Panc1 (cell line): ENCODE data around the gene BAIAP2. TPM values are rescaled to one million over a fixed set of nuclear protein-coding genes. Genes with fewer than 3 reads are reported as not detected.
A peak's percentile ranks its signal among the peaks of the same experiment; 100 is the strongest.

Experiments used
- ATAC-seq: fragments of 200-7000 bp; cut with Tn5 transposase; 2 replicates; pipeline ENCODE4 v1.9.1; 2020; ENCODE audit warnings: mild to moderate bottlenecking, moderate library complexity
- BruUV-seq: library from RNA; stranded (reverse); fragments of 400-500 nt; replicated peaks from 2 replicates; lab custom pipeline; 2021; lab: Mats Ljungman, UMichigan
- CTCF ChIA-PET: fragments of 300-600 bp; sonication (Branson Sonifier 250); formaldehyde crosslinking; loops from one replicate; lab custom pipeline; 2022; ENCODE audit warnings: antibody characterized with exemption; lab: Charles Lee
- POLR2A ChIA-PET: fragments of 300-600 bp; sonication (Branson Sonifier 250); formaldehyde crosslinking; loops from one replicate; lab custom pipeline; 2022; ENCODE audit warnings: antibody characterized with exemption; lab: Charles Lee
- DNase-seq: peaks from one replicate; pipeline ENCODE4 v3.0.0-alpha.2; 2010; ENCODE audit warnings: low read depth, low spot score
- H3K27ac ChIP-seq: 2 replicates; pipeline ENCODE4 v1.5.1; 2011; ENCODE audit warnings: mild to moderate bottlenecking, low read length, inconsistent platforms
- H3K27me3 ChIP-seq: fragments of 200-500 bp; sonication (Bioruptor generic); 2 replicates; pipeline ENCODE4 v1.6.0; 2014; ENCODE audit warnings: low read length, inconsistent platforms; ENCODE audit not compliant: control insufficient read depth, insufficient read depth
- H3K36me3 ChIP-seq: fragments of 200-500 bp; sonication (Bioruptor generic); 2 replicates; pipeline ENCODE4 v1.5.1; 2014; ENCODE audit warnings: inconsistent platforms, mild to moderate bottlenecking, low read length, moderate library complexity; ENCODE audit not compliant: control insufficient read depth, insufficient read depth
- H3K4me1 ChIP-seq: 2 replicates; pipeline ENCODE4 v1.5.1; 2011; ENCODE audit warnings: inconsistent platforms, mild to moderate bottlenecking, low read length, moderate library complexity; ENCODE audit not compliant: control insufficient read depth, insufficient read depth
- H3K4me3 ChIP-seq, 2 experiments: 2 replicates each; pipeline ENCODE4 v1.5.1; 2011 to 2012; ENCODE audit warnings: low read depth in 2 of 2, low read length in 2 of 2, mild to moderate bottlenecking in 2 of 2, inconsistent platforms in 1 of 2, moderate library complexity in 1 of 2
- H3K9me3 ChIP-seq: fragments of 200-500 bp; sonication (Bioruptor generic); 2 replicates; pipeline ENCODE4 v1.5.1; 2014; ENCODE audit warnings: low read depth, mild to moderate bottlenecking, inconsistent platforms, low read length, moderate library complexity; ENCODE audit not compliant: control insufficient read depth, insufficient read depth
- CTCF ChIP-seq: fragments of 450-650 bp; IDR thresholded peaks from 2 replicates; pipeline ENCODE4 v1.5.1; 2017; ENCODE audit warnings: mild to moderate bottlenecking
- POLR2AphosphoS5 ChIP-seq: IDR thresholded peaks from 2 replicates; pipeline ENCODE4 v1.6.1; 2012; ENCODE audit warnings: mild to moderate bottlenecking, low read depth, low read length, moderate library complexity
- SIN3A ChIP-seq: IDR thresholded peaks from 2 replicates; pipeline ENCODE4 v1.6.1; 2012; ENCODE audit warnings: low read depth, mild to moderate bottlenecking, low read length, moderate library complexity, borderline replicate concordance; ENCODE audit not compliant: insufficient read depth
- TCF7L2 ChIP-seq: IDR thresholded peaks from 2 replicates; pipeline ENCODE4 v1.6.1; 2011; ENCODE audit warnings: mild to moderate bottlenecking, low read depth, low read length, inconsistent platforms
- in situ Hi-C: cut with HindIII; loops from 2 replicates; pipeline ENCODE4 v1.10.0; 2016; ENCODE audit warnings: low sequenced_read_pairs, low pct_unique_long_range_greater_than_20kb
- intact Hi-C: fragments of 100-400 bp; cut with micrococcal nuclease; formaldehyde crosslinking; loops from one replicate; pipeline ENCODE4 v1.10.0; 2022; ENCODE audit not compliant: unreplicated experiment
- total RNA-seq: library from RNA; stranded (reverse); gene quantifications from one replicate; pipeline ENCODE4 v1.2.1, GENCODE V29; 2021; ENCODE audit not compliant: unreplicated experiment
- TF ChIP-seq, protein P1 (sequence below), 2 experiments: IDR thresholded peaks; 2 replicates each; pipeline ENCODE4 v1.6.1; 2011 to 2012; ENCODE audit warnings: low read depth in 2 of 2, control low read depth in 1 of 2, low read length in 1 of 2, mild to moderate bottlenecking in 1 of 2, moderate library complexity in 1 of 2; ENCODE audit not compliant: insufficient read depth in 1 of 2

Gene BAIAP2
- total RNA-seq, 1 experiment from 2014 or later, result 125 TPM

DNA sequence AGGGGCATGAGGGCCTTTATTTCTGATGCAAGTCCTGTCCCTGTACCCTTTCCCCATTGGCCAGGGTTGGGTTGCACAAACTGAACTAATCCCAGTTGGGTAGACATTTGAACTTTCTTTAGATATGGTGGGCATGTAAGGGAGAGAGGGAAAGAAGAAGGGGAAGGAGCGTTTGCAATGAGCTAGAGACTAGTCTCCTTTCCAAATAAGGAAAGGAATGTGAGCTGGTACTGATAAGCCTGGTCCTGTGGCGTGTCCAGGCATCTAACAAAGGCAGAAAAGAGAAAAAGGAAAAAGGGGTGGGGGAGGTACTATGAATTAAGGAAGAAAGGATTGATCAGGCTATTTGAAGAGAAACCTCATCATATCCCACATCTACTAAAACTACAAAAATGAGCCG lies 23.0 kb upstream of the BAIAP2 start:
- H3K4me3 ChIP-seq, result no peak overlapping the region
- ATAC-seq (no peak), DNase-seq (no peak)
- POLR2A ChIA-PET, result interaction anchor here (0.7 kb wide), 2 partner anchors 9 to 428 kb away, joined by 7 read pairs; no protein-coding TSS in a partner anchor
- in situ Hi-C loops, result no loop called here
- no TSS peak for BruUV-seq
- no peaks in the 10 kb centered on the region for H3K36me3 ChIP-seq
- H3K4me1 ChIP-seq, result no peaks in the 10 kb centered on the region
- intact Hi-C loops, result no loop called here
- H3K27ac ChIP-seq, result no peak overlapping the region
- TF ChIP-seq TCF7L2 (no peak), POLR2AphosphoS5 (no peak), CTCF (no peak), SIN3A (no peak)
- TF ChIP-seq, protein P1, sequence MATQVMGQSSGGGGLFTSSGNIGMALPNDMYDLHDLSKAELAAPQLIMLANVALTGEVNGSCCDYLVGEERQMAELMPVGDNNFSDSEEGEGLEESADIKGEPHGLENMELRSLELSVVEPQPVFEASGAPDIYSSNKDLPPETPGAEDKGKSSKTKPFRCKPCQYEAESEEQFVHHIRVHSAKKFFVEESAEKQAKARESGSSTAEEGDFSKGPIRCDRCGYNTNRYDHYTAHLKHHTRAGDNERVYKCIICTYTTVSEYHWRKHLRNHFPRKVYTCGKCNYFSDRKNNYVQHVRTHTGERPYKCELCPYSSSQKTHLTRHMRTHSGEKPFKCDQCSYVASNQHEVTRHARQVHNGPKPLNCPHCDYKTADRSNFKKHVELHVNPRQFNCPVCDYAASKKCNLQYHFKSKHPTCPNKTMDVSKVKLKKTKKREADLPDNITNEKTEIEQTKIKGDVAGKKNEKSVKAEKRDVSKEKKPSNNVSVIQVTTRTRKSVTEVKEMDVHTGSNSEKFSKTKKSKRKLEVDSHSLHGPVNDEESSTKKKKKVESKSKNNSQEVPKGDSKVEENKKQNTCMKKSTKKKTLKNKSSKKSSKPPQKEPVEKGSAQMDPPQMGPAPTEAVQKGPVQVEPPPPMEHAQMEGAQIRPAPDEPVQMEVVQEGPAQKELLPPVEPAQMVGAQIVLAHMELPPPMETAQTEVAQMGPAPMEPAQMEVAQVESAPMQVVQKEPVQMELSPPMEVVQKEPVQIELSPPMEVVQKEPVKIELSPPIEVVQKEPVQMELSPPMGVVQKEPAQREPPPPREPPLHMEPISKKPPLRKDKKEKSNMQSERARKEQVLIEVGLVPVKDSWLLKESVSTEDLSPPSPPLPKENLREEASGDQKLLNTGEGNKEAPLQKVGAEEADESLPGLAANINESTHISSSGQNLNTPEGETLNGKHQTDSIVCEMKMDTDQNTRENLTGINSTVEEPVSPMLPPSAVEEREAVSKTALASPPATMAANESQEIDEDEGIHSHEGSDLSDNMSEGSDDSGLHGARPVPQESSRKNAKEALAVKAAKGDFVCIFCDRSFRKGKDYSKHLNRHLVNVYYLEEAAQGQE (IDR thresholded peaks at IDR 0.05; ENCODE audit: insufficient read depth in 1 of 2, low read depth in 2 of 2, low read length in 1 of 2), result no peak
- 0 out of 2 replicates have a peak, but pooled peaks cover 3% of the 10 kb centered on the region for H3K9me3 ChIP-seq
- H3K27me3 ChIP-seq, result no peaks in the 10 kb centered on the region
- CTCF ChIA-PET, result interaction anchor here (0.6 kb wide), 1 partner anchor 440 kb away, joined by 6 read pairs; no protein-coding TSS in a partner anchor

DNA sequence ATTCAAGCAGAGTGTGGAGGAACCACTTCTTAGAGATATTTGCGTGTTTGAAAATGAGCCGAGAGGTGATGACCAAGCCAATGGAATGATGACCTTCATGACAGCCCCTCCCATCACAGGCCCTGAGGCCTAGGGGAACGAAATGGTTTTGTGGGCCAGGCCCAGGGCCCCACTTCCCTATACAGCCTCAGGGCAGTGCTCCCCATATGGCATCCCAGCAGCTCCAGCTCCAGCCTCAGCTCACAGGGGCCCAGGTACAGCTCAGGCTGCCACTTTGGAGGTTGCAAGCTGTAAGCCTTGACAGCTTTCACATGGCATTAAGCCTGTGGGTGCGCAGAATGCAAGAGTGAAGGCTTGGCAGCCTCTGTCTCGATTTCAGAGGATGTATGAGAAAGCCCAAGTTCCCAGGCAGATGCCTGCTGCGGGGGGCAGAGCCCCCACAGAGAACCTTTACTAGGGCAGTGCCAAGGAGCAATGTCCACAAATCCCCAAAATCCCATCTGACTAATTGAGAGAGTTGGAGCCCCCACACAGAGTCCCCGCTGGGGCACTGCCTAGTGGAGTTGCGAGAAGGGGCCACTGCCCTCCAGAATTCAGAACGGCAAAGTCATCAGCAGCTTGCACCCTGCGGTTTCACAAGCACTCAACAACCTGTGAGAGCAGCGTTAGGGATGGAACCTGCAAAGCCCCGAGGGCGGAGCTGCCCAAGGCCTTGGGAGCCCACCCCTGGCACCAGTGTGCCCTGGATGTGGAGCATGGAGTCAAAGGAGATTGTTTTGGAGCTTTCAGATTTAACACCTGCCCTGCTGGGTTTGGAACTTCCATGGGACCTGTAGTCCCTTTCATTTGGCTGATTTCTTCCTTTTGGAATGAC lies 22.1 kb upstream of the BAIAP2 start:
- ATAC-seq (0 out of 2 replicates have a peak, but pooled peaks have one; percentile 23), DNase-seq (no peak)
- intact Hi-C loops (no loop called here), in situ Hi-C loops (no loop called here)
- peaks cover 3% of the 10 kb centered on the region for H3K4me1 ChIP-seq
- H3K9me3 ChIP-seq, result 0 out of 2 replicates have a peak, but pooled peaks cover 3% of the 10 kb centered on the region
- H3K4me3 ChIP-seq, result no peak overlapping the region
- TF ChIP-seq, protein P1 (IDR thresholded peaks at IDR 0.05; ENCODE audit: insufficient read depth in 1 of 2, low read depth in 2 of 2, low read length in 1 of 2), result no peak
- no peak for TF ChIP-seq SIN3A
- TF ChIP-seq CTCF, result no peak
- no peak for TF ChIP-seq POLR2AphosphoS5
- TF ChIP-seq TCF7L2, result no peak
- POLR2A ChIA-PET, result interaction anchor here (0.7 kb wide), 2 partner anchors 10 to 427 kb away, joined by 7 read pairs; no protein-coding TSS in a partner anchor
- H3K27me3 ChIP-seq, result no peaks in the 10 kb centered on the region
- CTCF ChIA-PET, result no interaction called here
- no peaks in the 10 kb centered on the region for H3K36me3 ChIP-seq
- BruUV-seq, result no TSS peak
- H3K27ac ChIP-seq, result no peak overlapping the region
